SHP77 (cell line): ENCODE measurements around the gene CLCC1.
"Not testable (repeated sequence)": the region's sequence is repeated elsewhere in the genome, so short reads cannot be mapped to it uniquely, and the experiment has no call there.

Experiments
- DNase-seq, 2 experiments: peaks; one replicate each; lab custom pipeline; 2025; lab: John Stamatoyannopoulos, UW

The CLCC1 gene

GRCh38 chr1:108963052-108963686 is at the start of gene CLCC1:
Gene CLCC1 (minus strand): TSS chr1:108963484. CDS start chr1:108950437, 13,047 bp downstream.
- peak; percentile 88 to 94 for DNase-seq

DNA sequence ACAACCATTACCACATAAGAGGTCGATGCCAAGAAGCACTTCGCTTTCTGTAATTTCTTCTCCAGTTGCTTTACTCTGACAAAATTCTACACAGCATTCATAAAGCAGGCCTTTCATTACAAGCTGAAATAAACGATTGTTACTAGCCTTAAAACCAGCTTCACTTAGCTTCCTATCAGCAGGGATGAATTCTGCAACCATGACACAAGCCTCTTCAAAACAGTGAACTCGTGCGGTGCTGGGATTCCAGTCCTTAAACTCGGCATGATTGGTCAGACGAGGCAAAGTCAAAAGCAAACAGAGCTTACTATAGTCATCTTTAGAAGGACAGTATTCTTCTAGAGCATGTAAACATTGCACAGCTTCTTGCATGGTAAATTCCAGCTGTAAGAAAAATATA is 48.1 kb upstream of the CLCC1 start:
- no peak for DNase-seq

DNA sequence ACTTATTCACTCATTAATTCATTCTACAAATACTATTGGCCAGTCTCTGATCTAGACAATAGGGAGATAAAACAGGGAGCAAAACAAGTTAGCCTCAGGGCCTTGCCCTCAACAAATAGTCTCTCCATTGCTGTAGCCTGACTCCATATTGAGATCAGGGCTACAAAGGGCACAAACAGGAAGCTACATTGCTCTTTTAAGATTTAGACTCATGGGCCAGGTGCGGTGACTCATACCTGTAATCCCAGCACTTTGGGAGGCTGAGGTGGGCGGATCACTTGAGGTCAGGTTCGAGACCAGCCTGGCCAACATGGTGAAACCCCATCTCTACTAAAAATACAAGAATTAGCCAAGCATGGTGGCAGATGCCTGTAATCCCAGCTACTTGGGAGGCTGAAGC is 33.3 kb upstream of the CLCC1 start:
- DNase-seq, result not testable (repeated sequence)

DNA sequence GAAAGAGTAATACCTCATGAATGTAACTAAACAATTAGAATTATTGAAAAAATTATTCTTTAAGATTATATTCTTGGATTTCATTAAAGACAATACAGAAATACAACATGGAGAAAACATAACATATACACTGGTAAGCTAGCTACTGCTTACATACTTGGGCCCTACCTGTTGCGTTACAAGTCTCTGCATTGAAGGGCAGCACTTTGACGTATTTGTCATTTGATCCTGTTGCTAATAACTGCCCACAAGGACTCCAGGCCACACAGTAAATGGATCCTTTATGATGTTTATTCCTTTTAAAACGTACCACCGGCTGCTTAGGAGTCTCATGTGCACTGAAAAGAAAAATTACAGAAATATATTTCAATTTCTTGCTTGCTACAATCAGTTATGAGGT is 19.8 kb upstream of the CLCC1 start:
- DNase-seq, result no peak

DNA sequence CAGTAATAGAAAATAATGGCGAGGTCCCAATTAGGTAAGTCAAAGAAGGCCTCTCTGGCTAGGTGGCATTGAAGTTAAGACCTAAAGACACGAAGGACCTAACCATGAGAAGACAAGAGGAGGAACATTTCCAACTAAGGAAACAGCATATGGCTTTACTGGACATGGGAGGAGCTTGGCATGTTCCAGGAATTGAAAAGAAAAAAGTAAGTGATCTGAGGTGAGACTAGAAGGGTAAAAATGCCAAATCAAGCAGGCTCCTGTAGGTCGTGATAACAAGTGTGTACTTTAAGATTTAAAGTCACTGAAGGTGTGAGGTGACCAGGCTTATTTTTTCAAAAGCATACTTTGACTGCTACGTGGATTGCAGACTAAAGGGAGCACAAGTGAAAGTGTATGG is 13.4 kb upstream of the CLCC1 start:
- DNase-seq, result no peak

GRCh38 chr1:108972951-108973350 is 9.7 kb upstream of the CLCC1 start:
- DNase-seq, result no peak

DNA sequence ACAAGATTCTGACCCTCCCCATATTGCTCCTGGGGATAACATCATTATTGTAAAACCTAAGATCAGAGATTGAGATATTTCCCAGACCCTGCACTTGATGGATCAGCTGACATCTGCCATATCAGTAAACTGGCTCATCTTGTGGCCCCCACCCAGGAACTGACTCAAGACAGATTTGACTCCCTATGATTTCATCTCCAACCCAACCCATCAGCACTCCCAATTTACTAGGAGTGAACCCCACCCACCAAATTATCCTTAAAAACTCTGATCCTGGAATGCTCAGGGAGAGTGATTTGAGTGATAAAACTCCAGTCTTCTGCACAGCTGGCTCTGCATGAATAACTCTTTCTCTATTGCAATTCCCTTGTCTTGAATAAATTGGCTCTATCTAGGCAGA is 6.1 kb upstream of the CLCC1 start:
- DNase-seq, result no peak

GRCh38 chr1:108962681-108963051 is 618 bp downstream of the CLCC1 start:
- peak; percentile 4 to 25 for DNase-seq

- no peak for DNase-seq
Measured at GRCh38 chr1:108961752-108962486, 1.4 kb downstream of the CLCC1 start.

GRCh38 chr1:108961198-108961597 is 2.1 kb downstream of the CLCC1 start:
- DNase-seq, result no peak

- no peak for DNase-seq
Measured at GRCh38 chr1:108960719-108961118, 2.6 kb downstream of the CLCC1 start.

GRCh38 chr1:108957888-108958287 is 5.4 kb downstream of the CLCC1 start:
- no peak for DNase-seq

- no peak for DNase-seq
Measured at GRCh38 chr1:108955881-108956280, 7.4 kb downstream of the CLCC1 start.

- no peak for DNase-seq
Measured at GRCh38 chr1:108955111-108955510, 8.2 kb downstream of the CLCC1 start.

GRCh38 chr1:108953452-108953851 is 9.8 kb downstream of the CLCC1 start:
- DNase-seq, result no peak

DNA sequence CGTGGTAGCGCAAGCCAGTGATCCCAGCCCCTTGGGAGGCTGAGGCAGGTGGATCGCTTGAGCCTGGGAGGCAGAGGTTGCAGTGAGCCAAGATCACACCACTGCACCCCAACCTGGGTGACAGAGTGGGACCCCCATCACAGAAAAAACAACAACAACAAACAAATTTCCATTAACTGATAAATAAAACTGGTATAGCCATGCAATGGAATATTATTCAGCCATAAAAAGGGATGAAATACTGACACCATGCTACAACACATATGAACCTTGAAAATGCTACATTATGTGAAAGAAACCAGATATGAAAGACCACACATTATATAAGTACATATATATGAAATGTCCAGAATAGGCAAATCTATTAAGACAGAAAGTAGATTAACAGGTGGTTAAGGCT is 12.0 kb downstream of the CLCC1 start:
- DNase-seq, result no peak

GRCh38 chr1:108949044-108949443 is 14.2 kb downstream of the CLCC1 start:
- DNase-seq, result no peak

- DNase-seq, result no peak
Measured at GRCh38 chr1:108947871-108948525, 15.3 kb downstream of the CLCC1 start.

DNA sequence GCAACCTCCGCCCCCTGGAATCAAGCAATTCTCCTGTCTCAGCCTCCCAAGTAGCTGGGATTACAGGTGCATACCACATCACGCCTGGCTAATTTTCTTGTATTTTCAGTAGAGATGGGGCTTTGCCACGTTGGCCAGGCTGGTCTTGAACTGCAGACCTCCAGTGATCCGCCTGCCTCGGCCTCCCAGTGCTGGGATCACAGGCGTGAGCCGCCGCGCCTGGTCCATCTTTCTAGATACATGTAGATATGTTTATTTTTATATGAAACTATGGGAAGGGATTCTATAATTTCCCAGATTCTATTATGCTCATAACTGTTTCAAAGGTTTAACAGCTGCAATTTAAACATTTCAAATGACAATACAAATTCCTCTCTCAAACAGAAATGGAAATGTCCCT is 27.1 kb downstream of the CLCC1 start:
- DNase-seq, result no peak

DNA sequence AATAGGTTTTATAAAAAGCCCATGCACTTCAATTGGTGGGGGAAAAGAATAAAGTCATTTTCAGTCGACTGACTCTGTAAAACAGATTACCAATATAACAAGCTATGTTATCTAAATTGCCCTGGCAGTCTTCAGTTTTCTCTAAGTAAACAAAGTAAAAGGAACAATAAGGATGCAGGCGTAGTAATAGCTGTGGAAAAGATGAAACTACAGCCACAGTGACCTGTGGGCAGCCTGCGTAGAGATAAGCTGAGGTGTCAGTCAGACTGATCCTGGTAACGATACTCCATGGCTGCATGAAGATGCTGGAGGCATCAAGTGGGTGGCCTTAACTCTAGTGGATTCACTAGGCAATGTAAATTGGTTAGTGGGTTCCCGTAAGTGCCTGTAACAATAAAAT is 29.3 kb downstream of the CLCC1 start:
- no peak for DNase-seq

- DNase-seq, result not testable (repeated sequence)
Measured at GRCh38 chr1:108927565-108927964, 35.7 kb downstream of the CLCC1 start.

GRCh38 chr1:108925920-108926319 is 37.4 kb downstream of the CLCC1 start:
- no peak for DNase-seq

DNA sequence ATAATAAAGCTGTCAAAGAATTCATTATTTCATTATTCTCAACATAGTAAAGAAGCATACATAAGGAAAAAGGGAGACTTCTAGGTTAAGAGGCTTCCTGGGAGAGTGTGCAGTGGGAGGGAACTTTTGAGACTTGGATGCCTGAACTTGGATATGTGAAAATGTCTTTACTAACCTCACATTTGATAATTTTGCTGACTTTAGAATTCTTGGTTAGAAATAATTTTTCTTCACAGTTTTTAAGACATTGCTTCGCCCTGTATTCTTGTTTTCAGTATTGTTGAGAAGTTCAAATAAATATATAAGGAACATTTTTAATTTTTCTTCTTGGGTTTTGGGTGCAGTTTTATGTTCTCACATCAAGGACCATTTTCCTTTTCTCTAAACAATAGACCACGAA is 46.5 kb downstream of the CLCC1 start:
- DNase-seq, result no peak
